Heart left ventricle (tissue), 16 donors: ENCODE results near the gene C2orf92. TPM values are rescaled to one million over a fixed set of nuclear protein-coding genes. Genes with fewer than 3 reads are reported as not detected.

Experiments used
- ATAC-seq, 4 donors: fragments of 200-7000 bp; cut with Tn5 transposase; one replicate each; pipeline ENCODE4 v1.9.1; 2020 to 2022; ENCODE audit warnings: moderate library complexity in 4 of 4, mild to moderate bottlenecking in 3 of 4, moderate number of reproducible peaks in 1 of 4
- DNase-seq, 5 donors: peaks; one replicate each; pipeline ENCODE4 v3.0.0-alpha.2; 2020
- H3K27ac ChIP-seq, 12 donors: fragments of 200-600 bp; sonication (generic) in 4 of 12; one replicate each; pipeline versions ENCODE4 v1.5.0 to v1.8.0; 2016 to 2022; ENCODE audit warnings: mild to moderate bottlenecking in 2 of 12
- H3K27me3 ChIP-seq, 9 donors: fragments of 200-600 bp; sonication (generic) in 2 of 9; one replicate each; pipeline versions ENCODE4 v1.5.1 to v1.8.0; 2016 to 2022; ENCODE audit warnings: mild to moderate bottlenecking in 3 of 9
- H3K36me3 ChIP-seq, 9 donors: fragments of 200-600 bp; sonication (generic) in 2 of 9; one replicate each; pipeline versions ENCODE4 v1.5.0 to v1.8.0; 2018 to 2022; ENCODE audit warnings: mild to moderate bottlenecking in 2 of 9
- H3K4me1 ChIP-seq, 12 donors: fragments of 200-600 bp; sonication (generic) in 4 of 12; one replicate each; pipeline versions ENCODE4 v1.5.0 to v1.8.0; 2016 to 2022; ENCODE audit warnings: mild to moderate bottlenecking in 3 of 12
- H3K4me3 ChIP-seq, 12 donors: fragments of 200-600 bp; sonication (generic) in 4 of 12; one replicate each; pipeline versions ENCODE4 v1.5.0 to v1.8.0; 2017 to 2022; ENCODE audit warnings: mild to moderate bottlenecking in 9 of 12, moderate library complexity in 4 of 12
- H3K9me3 ChIP-seq, 12 donors: fragments of 200-600 bp; sonication (generic) in 4 of 12; one replicate each; pipeline versions ENCODE4 v1.5.0 to v1.8.0; 2016 to 2022; ENCODE audit warnings: mild to moderate bottlenecking in 1 of 12
- CTCF ChIP-seq, 12 donors: fragments of 200-600 bp; sonication (generic) in 4 of 12; IDR thresholded peaks; one replicate each; pipeline versions ENCODE4 v1.5.0 to v1.8.0; 2018 to 2022; ENCODE audit warnings: antibody characterized with exemption in 12 of 12, mild to moderate bottlenecking in 5 of 12
- POLR2A ChIP-seq, 2 donors: fragments of 450-650 bp; IDR thresholded peaks; one replicate each; pipeline ENCODE4 v1.6.1; 2017; ENCODE audit warnings: antibody characterized with exemption in 2 of 2, mild to moderate bottlenecking in 2 of 2, moderate library complexity in 2 of 2
- WGBS, 4 donors: extraction: QIAGEN DNeasy Blood & Tissue Kit in 2 of 4; methylation state at CpG; one replicate each; pipeline versions ENCODE4 v1.1.5 to v1.1.7; 2013 to 2018; 5-methylcytosine and 5-hydroxymethylcytosine counted together
- intact Hi-C, 10 donors: fragments of 100-400 bp; cut with DNase I; formaldehyde crosslinking; loops; one replicate each; pipeline versions ENCODE4 v1.11.1 to v1.14.2; 2022
- polyA plus RNA-seq, 2 donors: library from polyadenylated mRNA; stranded (reverse); fragments of 200-250 nt; gene quantifications; one replicate each; pipeline ENCODE4 v1.2.3, GENCODE V29; 2013
- total RNA-seq, 9 donors: library from RNA; depleted of rRNA in 2 of 9; stranded (reverse); fragments of >200 nt in 2 of 9; fragmentation: NEBNext Ultra II Directional in 3 of 9; extraction: Animal tissue kit (Norgen Biotek cat#: 25700) in 3 of 9; gene quantifications; one replicate each; pipeline versions ENCODE4 v1.1.0 to v1.2.4, GENCODE V29; 2016 to 2023
- donor health status: ischemic (EF 13 %, LVEDD 7.1; RV severe dilation, severe dysfunction).
- donor health status: healthy with polysubstance abuse.
- donor health status: DM: no; HTN: yes; CAD: no.
- donor health status: DM: no; HTN: no; CAD: no.
- donor health status: ischemic (EF 25% LVEDD 6.9; RV normal size, moderate dysfunction).
- donor health status: ischemic (EF 25% LVEDD 5.7; RV mildly dilated, moderate dysfunction).
- donor health status: healthy.
- donor health status: DM: yes; HTN: yes; CAD: no.
- donor health status: ischemic (EF 35%, LVEDD 5.7; RV mildly dilated, moderate dysfunction).
- donor health status: nonischemic (EF 11% LVEDD 7.7; RV severe dilation, severe dysfunction).
- donor health status: DM: yes; HTN: yes; CAD: no.
- donor health status: PGD.
- donor health status: ischemic (EF 29% LVEDD 5.4; RV normal size, mild dysfunction).
- donor health status: nonischemic (EF 23%, LVEDD 6.1; RV moderate dilation, normal function).

The C2orf92 gene
- total and polyA plus RNA-seq, 11 donors = 0.89 to 11.0 (median 2.4) TPM

- H3K36me3 ChIP-seq = peaks cover 0 to 4% (median 0%) of the 10 kb centered on the region in 9 donors
- TF ChIP-seq POLR2A (IDR thresholded peaks at IDR 0.05) (no peak), CTCF (IDR thresholded peaks at IDR 0.05) (no peak)
- WGBS, 4 donors = 84 to 85% (median 84%) methylated on average over 9 of the region's 9 CpGs
- no peak for ATAC-seq
- H3K27me3 ChIP-seq = no peaks in the 10 kb centered on the region
- H3K27ac ChIP-seq = no peak overlapping the region
- no peaks in the 10 kb centered on the region for H3K4me1 ChIP-seq
- DNase-seq = no peak
- H3K9me3 ChIP-seq = no peaks in the 10 kb centered on the region
- intact Hi-C loops = no loop called here
- no peak overlapping the region for H3K4me3 ChIP-seq
These were observed 3.8 kb downstream of the C2orf92 start for GRCh38 chr2:97673182-97673914.

GRCh38 chr2:97673915-97674283, 4.4 kb downstream of the C2orf92 start:
- no peak overlapping the region for H3K4me3 ChIP-seq
- H3K4me1 ChIP-seq = no peaks in the 10 kb centered on the region
- DNase-seq = no peak
- H3K27ac ChIP-seq = no peak overlapping the region
- TF ChIP-seq POLR2A (IDR thresholded peaks at IDR 0.05) (no peak), CTCF (IDR thresholded peaks at IDR 0.05) (no peak)
- 82 to 89% (median 84%) methylated on average over 8 of the region's 8 CpGs for WGBS, 4 donors
- H3K9me3 ChIP-seq = no peaks in the 10 kb centered on the region
- intact Hi-C loops = no loop called here
- H3K27me3 ChIP-seq = no peaks in the 10 kb centered on the region
- H3K36me3 ChIP-seq = peaks cover 0 to 3% (median 0%) of the 10 kb centered on the region in 9 donors
- no peak for ATAC-seq

- Histone ChIP-seq H3K9me3 (no peaks in the 10 kb centered on the region), H3K4me1 (no peaks in the 10 kb centered on the region), H3K27me3 (peaks cover 0 to 2% (median 0%) of the 10 kb centered on the region in 9 donors), H3K4me3 (no peak overlapping the region), H3K27ac (no peak overlapping the region), H3K36me3 (no peaks in the 10 kb centered on the region)
- TF ChIP-seq CTCF (IDR thresholded peaks at IDR 0.05) = no peak
- TF ChIP-seq POLR2A (IDR thresholded peaks at IDR 0.05) = no peak
- WGBS, 4 donors = 90 to 96% (median 92%) methylated on average over 5 of the region's 5 CpGs
- no peak for DNase-seq
- ATAC-seq = no peak
- intact Hi-C loops = loop anchor here in 1 of 10 donors (5.0 kb wide), 1 partner anchor 33 kb away; no protein-coding TSS in a partner anchor
These were observed 6.1 kb downstream of the C2orf92 start for GRCh38 chr2:97675430-97676113.

- no peak for ATAC-seq
- no peak for DNase-seq
- Histone ChIP-seq H3K27ac (no peak overlapping the region), H3K4me3 (no peak overlapping the region), H3K4me1 (no peaks in the 10 kb centered on the region), H3K36me3 (no peaks in the 10 kb centered on the region), H3K9me3 (no peaks in the 10 kb centered on the region), H3K27me3 (peaks cover 0 to 2% (median 0%) of the 10 kb centered on the region in 9 donors)
- intact Hi-C loops = loop anchor here in 1 of 10 donors (5.0 kb wide), 1 partner anchor 34 kb away; no protein-coding TSS in a partner anchor
- 88 to 100% (median 97%) methylated on average over 1 of the region's 1 CpG for WGBS, 4 donors
- TF ChIP-seq POLR2A (IDR thresholded peaks at IDR 0.05) = no peak
- no peak for TF ChIP-seq CTCF (IDR thresholded peaks at IDR 0.05)
These were observed 7.1 kb downstream of the C2orf92 start for GRCh38 chr2:97676620-97677019.
